WTC11 (cell line): ENCODE data around the gene AGBL5.
"Not testable (repeated sequence)": the region's sequence is repeated elsewhere in the genome, so short reads cannot be mapped to it uniquely, and the experiment has no call there.

ENCODE experiments used
- ATF2 ChIP-seq: sonication (generic); formaldehyde crosslinking; IDR thresholded peaks from 2 replicates; pipeline ENCODE4 v1.8.1; 2022; ENCODE audit warnings: low read depth, missing genetic modification reagents, borderline replicate concordance
- ATF3 ChIP-seq: sonication (generic); formaldehyde crosslinking; conservative IDR thresholded peaks from 2 replicates; pipeline ENCODE4 v1.8.1; 2022; ENCODE audit warnings: mild to moderate bottlenecking, missing genetic modification reagents
- CTCF ChIP-seq: fragments of 200-600 bp; IDR thresholded peaks from 2 replicates; pipeline ENCODE4 v1.8.0; 2022; ENCODE audit warnings: antibody characterized with exemption
- FOXJ3 ChIP-seq: sonication (generic); formaldehyde crosslinking; IDR thresholded peaks from 2 replicates; pipeline ENCODE4 v1.9.0; 2021; ENCODE audit warnings: missing genetic modification reagents, mild to moderate bottlenecking, borderline replicate concordance
- NR2C2 ChIP-seq: sonication (generic); formaldehyde crosslinking; IDR thresholded peaks from 2 replicates; pipeline ENCODE4 v1.8.0; 2022; ENCODE audit warnings: mild to moderate bottlenecking, missing genetic modification reagents
- TCF7 ChIP-seq: sonication (generic); formaldehyde crosslinking; IDR thresholded peaks from 2 replicates; pipeline ENCODE4 v1.8.0; 2022; ENCODE audit warnings: mild to moderate bottlenecking, low read depth, missing genetic modification reagents, moderate library complexity
- USF2 ChIP-seq: sonication (generic); formaldehyde crosslinking; IDR thresholded peaks from 2 replicates; pipeline ENCODE4 v1.8.1; 2023; ENCODE audit warnings: mild to moderate bottlenecking, missing genetic modification reagents, moderate library complexity
- ZNF396 ChIP-seq: fragments of 250-450 bp; sonication (Bioruptor Pico); IDR thresholded peaks from 2 replicates; pipeline ENCODE4 v1.8.0; 2021; ENCODE audit warnings: mild to moderate bottlenecking, moderate library complexity, borderline replicate concordance

- not testable (repeated sequence) for TF ChIP-seq CTCF; NR2C2 (CRISPR knock-in tag); USF2 (CRISPR knock-in tag); TCF7 (CRISPR knock-in tag); ZNF396 (CRISPR knock-in tag); FOXJ3 (CRISPR knock-in tag); ATF3; ATF2 (CRISPR knock-in tag)
Observed at GRCh38 chr2:27110603-27111352, 59.3 kb downstream of the AGBL5 start.
